ENCODE results near the gene TGM5. TPM values are rescaled to one million over a fixed set of nuclear protein-coding genes. Genes with fewer than 3 reads are reported as not detected.

The TGM5 gene
- total RNA-seq, 3 donors from 2014 or later (not counting 1 experiment from before 2014, with no cell fraction given): not detected

- Mint-ChIP-seq H3K9me3 (no peaks in the 10 kb centered on the region), H3K27ac (no peak overlapping the region), H3K36me3 (no peaks in the 10 kb centered on the region), H3K27me3 (ENCODE audit: low read depth in 2 of 2) (peaks cover 11 to 13% of the 10 kb centered on the region in 2 donors), H3K4me3 (no peak overlapping the region), H3K4me1 (peaks cover 0 to 10% of the 10 kb centered on the region in 2 donors)
- no peaks in the 10 kb centered on the region for H3K27me3 ChIP-seq (ENCODE audit: control insufficient read depth, insufficient read depth, low read length)
- H3K9me3 ChIP-seq (ENCODE audit: control insufficient read depth, insufficient read depth, low read length): no peaks in the 10 kb centered on the region
- WGBS (ENCODE audit: insufficient coverage): 100% methylated on average over 2 of the region's 2 CpGs
- no peak for ATAC-seq
- H3K4me1 ChIP-seq (ENCODE audit: control insufficient read depth, insufficient read depth, low read length): peaks cover 14% of the 10 kb centered on the region
- no peak overlapping the region for H3K27ac ChIP-seq (ENCODE audit: low read length)
- intact Hi-C loops (cut with micrococcal nuclease): no loop called here
- H3K36me3 ChIP-seq (ENCODE audit: control insufficient read depth, insufficient read depth, low read length): no peaks in the 10 kb centered on the region
- no peak overlapping the region for H3K4me3 ChIP-seq (ENCODE audit: low read length)
- no peak for DNase-seq
- no peak for TF ChIP-seq CTCF (IDR thresholded peaks at IDR 0.05)
Observed at GRCh38 chr15:43267439-43267838, 711 bp upstream of the TGM5 start.

- ATAC-seq (no peak), DNase-seq (no peak)
- intact Hi-C loops (cut with micrococcal nuclease): no loop called here
- H3K4me3 ChIP-seq (ENCODE audit: low read length): no peak overlapping the region
- H3K27ac ChIP-seq (ENCODE audit: low read length): no peak overlapping the region
- Mint-ChIP-seq H3K4me1 (peaks cover 0 to 10% of the 10 kb centered on the region in 2 donors), H3K36me3 (no peaks in the 10 kb centered on the region), H3K4me3 (no peak overlapping the region), H3K27me3 (ENCODE audit: low read depth in 2 of 2) (peaks cover 11 to 18% of the 10 kb centered on the region in 2 donors), H3K9me3 (no peaks in the 10 kb centered on the region), H3K27ac (no peak overlapping the region)
- TF ChIP-seq CTCF (IDR thresholded peaks at IDR 0.05): no peak
- peaks cover 14% of the 10 kb centered on the region for H3K4me1 ChIP-seq (ENCODE audit: control insufficient read depth, insufficient read depth, low read length)
- WGBS (ENCODE audit: insufficient coverage): 96% methylated on average over 2 of the region's 2 CpGs
- H3K36me3 ChIP-seq (ENCODE audit: control insufficient read depth, insufficient read depth, low read length): no peaks in the 10 kb centered on the region
- no peaks in the 10 kb centered on the region for H3K9me3 ChIP-seq (ENCODE audit: control insufficient read depth, insufficient read depth, low read length)
- no peaks in the 10 kb centered on the region for H3K27me3 ChIP-seq (ENCODE audit: control insufficient read depth, insufficient read depth, low read length)
Observed at GRCh38 chr15:43266386-43266785, 342 bp downstream of the TGM5 start.

- Histone ChIP-seq H3K36me3 (ENCODE audit: control insufficient read depth, insufficient read depth, low read length) (no peaks in the 10 kb centered on the region), H3K27me3 (ENCODE audit: control insufficient read depth, insufficient read depth, low read length) (no peaks in the 10 kb centered on the region), H3K4me1 (ENCODE audit: control insufficient read depth, insufficient read depth, low read length) (no peaks in the 10 kb centered on the region), H3K9me3 (ENCODE audit: control insufficient read depth, insufficient read depth, low read length) (no peaks in the 10 kb centered on the region), H3K27ac (ENCODE audit: low read length) (no peak overlapping the region), H3K4me3 (ENCODE audit: low read length) (no peak overlapping the region)
- Mint-ChIP-seq H3K9me3 (no peaks in the 10 kb centered on the region), H3K4me3 (no peak overlapping the region), H3K4me1 (no peaks in the 10 kb centered on the region), H3K27ac (no peak overlapping the region), H3K36me3 (no peaks in the 10 kb centered on the region), H3K27me3 (ENCODE audit: low read depth in 2 of 2) (peaks cover 5 to 6% of the 10 kb centered on the region in 2 donors)
- ATAC-seq (no peak), DNase-seq (no peak)
- intact Hi-C loops (cut with micrococcal nuclease): no loop called here
- 85% methylated on average over 19 of the region's 19 CpGs for WGBS (ENCODE audit: insufficient coverage)
- TF ChIP-seq CTCF (IDR thresholded peaks at IDR 0.05): no peak
Observed at GRCh38 chr15:43260011-43260615, 6.6 kb downstream of the TGM5 start.

GRCh38 chr15:43258781-43259180, 7.9 kb downstream of the TGM5 start:
- Mint-ChIP-seq H3K36me3 (no peaks in the 10 kb centered on the region), H3K4me3 (no peak overlapping the region), H3K27me3 (ENCODE audit: low read depth in 2 of 2) (peaks cover 6 to 8% of the 10 kb centered on the region in 2 donors), H3K27ac (no peak overlapping the region), H3K4me1 (peaks cover 0 to under 1% of the 10 kb centered on the region in 2 donors), H3K9me3 (no peaks in the 10 kb centered on the region)
- H3K4me1 ChIP-seq (ENCODE audit: control insufficient read depth, insufficient read depth, low read length): peaks cover 8% of the 10 kb centered on the region
- no peak overlapping the region for H3K4me3 ChIP-seq (ENCODE audit: low read length)
- no peaks in the 10 kb centered on the region for H3K27me3 ChIP-seq (ENCODE audit: control insufficient read depth, insufficient read depth, low read length)
- no peak for TF ChIP-seq CTCF (IDR thresholded peaks at IDR 0.05)
- H3K27ac ChIP-seq (ENCODE audit: low read length): no peak overlapping the region
- intact Hi-C loops (cut with micrococcal nuclease): no loop called here
- no peak for ATAC-seq
- no peaks in the 10 kb centered on the region for H3K36me3 ChIP-seq (ENCODE audit: control insufficient read depth, insufficient read depth, low read length)
- WGBS (ENCODE audit: insufficient coverage): 87% methylated on average over 8 of the region's 8 CpGs
- no peaks in the 10 kb centered on the region for H3K9me3 ChIP-seq (ENCODE audit: control insufficient read depth, insufficient read depth, low read length)
- no peak for DNase-seq

All from natural killer cell (primary cell).